ENCODE results near the gene SCAND1. TPM values are rescaled to one million over a fixed set of nuclear protein-coding genes. Genes with fewer than 3 reads are reported as not detected.
A peak's percentile ranks its signal among the peaks of the same experiment; 100 is the strongest.

Gene SCAND1
- total and polyA plus RNA-seq, 9 of the 15 experiments (the other 6 are each of a cell fraction or from before 2014, with no cell fraction given) = 0.08 to 94.0 (median 5.8) TPM

DNA sequence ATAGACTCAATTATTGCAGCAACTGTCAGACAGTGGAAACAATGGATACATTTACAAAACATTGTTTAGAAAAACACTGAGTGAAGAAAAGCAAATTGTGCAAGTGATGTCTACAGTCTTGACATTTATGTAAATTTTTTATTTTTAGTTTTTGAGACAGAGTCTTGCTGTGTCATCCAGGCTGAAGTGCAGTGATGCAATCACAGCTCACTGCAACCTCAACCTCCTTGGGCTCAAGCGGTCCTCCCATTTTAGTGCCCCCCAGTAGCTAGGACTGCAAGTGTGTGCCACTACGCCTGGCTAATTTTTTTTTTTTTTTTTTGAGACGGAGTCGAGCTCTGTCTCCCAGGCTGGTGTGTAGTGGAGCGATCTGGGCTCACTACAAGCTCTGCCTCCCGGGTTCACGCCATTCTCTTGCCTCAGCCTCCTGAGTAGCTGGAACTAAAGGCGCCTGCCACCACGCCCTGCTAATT is 23.8 kb upstream of the SCAND1 start (continued):
- TF ChIP-seq, protein P1, sequence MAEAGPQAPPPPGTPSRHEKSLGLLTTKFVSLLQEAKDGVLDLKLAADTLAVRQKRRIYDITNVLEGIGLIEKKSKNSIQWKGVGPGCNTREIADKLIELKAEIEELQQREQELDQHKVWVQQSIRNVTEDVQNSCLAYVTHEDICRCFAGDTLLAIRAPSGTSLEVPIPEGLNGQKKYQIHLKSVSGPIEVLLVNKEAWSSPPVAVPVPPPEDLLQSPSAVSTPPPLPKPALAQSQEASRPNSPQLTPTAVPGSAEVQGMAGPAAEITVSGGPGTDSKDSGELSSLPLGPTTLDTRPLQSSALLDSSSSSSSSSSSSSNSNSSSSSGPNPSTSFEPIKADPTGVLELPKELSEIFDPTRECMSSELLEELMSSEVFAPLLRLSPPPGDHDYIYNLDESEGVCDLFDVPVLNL (CRISPR knock-in tag; IDR thresholded peaks at IDR 0.05; ENCODE audit: low read depth) = no peak
- TF ChIP-seq ARID1B (IDR thresholded peaks at IDR 0.05) (peak; percentile 54; the same call in 1 of the 2 replicates), CC2D1A (IDR thresholded peaks at IDR 0.05) (no peak), EHMT2 (IDR thresholded peaks at IDR 0.05) (0 out of 2 replicates have a peak, but pooled peaks have one; percentile 16), ETV5 (CRISPR knock-in tag; IDR thresholded peaks at IDR 0.05; ENCODE audit: low read depth) (no peak), FOXA1 (IDR thresholded peaks at IDR 0.05; ENCODE audit: borderline replicate concordance) (no peak), CREM (IDR thresholded peaks at IDR 0.05; ENCODE audit: low read depth) (no peak), SREBF1 (IDR thresholded peaks at IDR 0.05; ENCODE audit: borderline replicate concordance, low read depth, low read length) (no peak), CHD2 (IDR thresholded peaks at IDR 0.05; ENCODE audit: low read depth, low read length) (no peak), HNRNPLL (IDR thresholded peaks at IDR 0.05; ENCODE audit: low read depth, low read length, poor library complexity, severe bottlenecking) (no peak), PML (IDR thresholded peaks at IDR 0.05; ENCODE audit: low read length) (no peak), NFE2L1 (tag; IDR thresholded peaks at IDR 0.05; ENCODE audit: borderline replicate concordance, low read depth) (no peak), STAT5A (IDR thresholded peaks at IDR 0.05; ENCODE audit: borderline replicate concordance, low read length) (no peak), RBM22 (IDR thresholded peaks at IDR 0.05; ENCODE audit: low read depth, low read length, poor library complexity, severe bottlenecking) (no peak), DPF2 (IDR thresholded peaks at IDR 0.05) (peak; percentile 71; the same call in 1 of the 2 replicates), MYC (IDR thresholded peaks at IDR 0.05; ENCODE audit: low read depth, low read length) (no peak), MYC (CRISPR knock-in tag; IDR thresholded peaks at IDR 0.05; ENCODE audit: borderline replicate concordance, low read depth) (no peak), ZNF165 (CRISPR knock-in tag; IDR thresholded peaks at IDR 0.05; ENCODE audit: borderline replicate concordance) (no peak), SRSF7 (optimal IDR thresholded peaks at IDR 0.05; ENCODE audit: low read depth, low read length) (no peak), TCF7L2 (IDR thresholded peaks at IDR 0.05; ENCODE audit: low read depth, low read length) (no peak), PRMT5 (CRISPR knock-in tag; IDR thresholded peaks at IDR 0.05) (no peak), SOX6 (IDR thresholded peaks at IDR 0.05) (no peak), NFXL1 (CRISPR knock-in tag; IDR thresholded peaks at IDR 0.05) (no peak), ZNF384 (IDR thresholded peaks at IDR 0.05; ENCODE audit: low read depth, low read length) (no peak), MTA2 (IDR thresholded peaks at IDR 0.05; ENCODE audit: low read depth) (no peak), ZNF134 (CRISPR knock-in tag; conservative IDR thresholded peaks at IDR 0.05) (no peak), MTA1 (IDR thresholded peaks at IDR 0.05; ENCODE audit: borderline replicate concordance) (no peak), TRIM24 (IDR thresholded peaks at IDR 0.05) (peak; percentile 70 to 73; a peak in 3 of 4 replicates), OTX1 (CRISPR knock-in tag; IDR thresholded peaks at IDR 0.05) (no peak)
- TF ChIP-seq, protein P2, sequence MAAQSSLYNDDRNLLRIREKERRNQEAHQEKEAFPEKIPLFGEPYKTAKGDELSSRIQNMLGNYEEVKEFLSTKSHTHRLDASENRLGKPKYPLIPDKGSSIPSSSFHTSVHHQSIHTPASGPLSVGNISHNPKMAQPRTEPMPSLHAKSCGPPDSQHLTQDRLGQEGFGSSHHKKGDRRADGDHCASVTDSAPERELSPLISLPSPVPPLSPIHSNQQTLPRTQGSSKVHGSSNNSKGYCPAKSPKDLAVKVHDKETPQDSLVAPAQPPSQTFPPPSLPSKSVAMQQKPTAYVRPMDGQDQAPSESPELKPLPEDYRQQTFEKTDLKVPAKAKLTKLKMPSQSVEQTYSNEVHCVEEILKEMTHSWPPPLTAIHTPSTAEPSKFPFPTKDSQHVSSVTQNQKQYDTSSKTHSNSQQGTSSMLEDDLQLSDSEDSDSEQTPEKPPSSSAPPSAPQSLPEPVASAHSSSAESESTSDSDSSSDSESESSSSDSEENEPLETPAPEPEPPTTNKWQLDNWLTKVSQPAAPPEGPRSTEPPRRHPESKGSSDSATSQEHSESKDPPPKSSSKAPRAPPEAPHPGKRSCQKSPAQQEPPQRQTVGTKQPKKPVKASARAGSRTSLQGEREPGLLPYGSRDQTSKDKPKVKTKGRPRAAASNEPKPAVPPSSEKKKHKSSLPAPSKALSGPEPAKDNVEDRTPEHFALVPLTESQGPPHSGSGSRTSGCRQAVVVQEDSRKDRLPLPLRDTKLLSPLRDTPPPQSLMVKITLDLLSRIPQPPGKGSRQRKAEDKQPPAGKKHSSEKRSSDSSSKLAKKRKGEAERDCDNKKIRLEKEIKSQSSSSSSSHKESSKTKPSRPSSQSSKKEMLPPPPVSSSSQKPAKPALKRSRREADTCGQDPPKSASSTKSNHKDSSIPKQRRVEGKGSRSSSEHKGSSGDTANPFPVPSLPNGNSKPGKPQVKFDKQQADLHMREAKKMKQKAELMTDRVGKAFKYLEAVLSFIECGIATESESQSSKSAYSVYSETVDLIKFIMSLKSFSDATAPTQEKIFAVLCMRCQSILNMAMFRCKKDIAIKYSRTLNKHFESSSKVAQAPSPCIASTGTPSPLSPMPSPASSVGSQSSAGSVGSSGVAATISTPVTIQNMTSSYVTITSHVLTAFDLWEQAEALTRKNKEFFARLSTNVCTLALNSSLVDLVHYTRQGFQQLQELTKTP (IDR thresholded peaks at IDR 0.05; ENCODE audit: low read depth in 1 of 2, partially characterized antibody in 2 of 2) = peak in 1 of 2 experiments; percentile 23

Data from K562 (cell line).